PC-3 (cell line): ENCODE results near the gene CTF1.

ENCODE experiments used
- EZH2 ChIP-seq: fragments of 300-600 bp; sonication (generic); IDR thresholded peaks from one replicate; pipeline ENCODE4 v1.6.1; 2017; ENCODE audit warnings: antibody characterized with exemption, mild to moderate bottlenecking, low read length; ENCODE audit not compliant: unreplicated experiment
- TF ChIP-seq, protein P1 (sequence below): fragments of 300-600 bp; sonication (generic); conservative IDR thresholded peaks from 2 replicates; pipeline ENCODE4 v1.5.1; 2017; ENCODE audit warnings: antibody characterized with exemption, low read depth, mild to moderate bottlenecking, low read length

- TF ChIP-seq, protein P1, sequence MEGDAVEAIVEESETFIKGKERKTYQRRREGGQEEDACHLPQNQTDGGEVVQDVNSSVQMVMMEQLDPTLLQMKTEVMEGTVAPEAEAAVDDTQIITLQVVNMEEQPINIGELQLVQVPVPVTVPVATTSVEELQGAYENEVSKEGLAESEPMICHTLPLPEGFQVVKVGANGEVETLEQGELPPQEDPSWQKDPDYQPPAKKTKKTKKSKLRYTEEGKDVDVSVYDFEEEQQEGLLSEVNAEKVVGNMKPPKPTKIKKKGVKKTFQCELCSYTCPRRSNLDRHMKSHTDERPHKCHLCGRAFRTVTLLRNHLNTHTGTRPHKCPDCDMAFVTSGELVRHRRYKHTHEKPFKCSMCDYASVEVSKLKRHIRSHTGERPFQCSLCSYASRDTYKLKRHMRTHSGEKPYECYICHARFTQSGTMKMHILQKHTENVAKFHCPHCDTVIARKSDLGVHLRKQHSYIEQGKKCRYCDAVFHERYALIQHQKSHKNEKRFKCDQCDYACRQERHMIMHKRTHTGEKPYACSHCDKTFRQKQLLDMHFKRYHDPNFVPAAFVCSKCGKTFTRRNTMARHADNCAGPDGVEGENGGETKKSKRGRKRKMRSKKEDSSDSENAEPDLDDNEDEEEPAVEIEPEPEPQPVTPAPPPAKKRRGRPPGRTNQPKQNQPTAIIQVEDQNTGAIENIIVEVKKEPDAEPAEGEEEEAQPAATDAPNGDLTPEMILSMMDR, result no peak
- no peak for TF ChIP-seq EZH2
Measured at GRCh38 chr16:30874821-30875717, 21.3 kb upstream of the CTF1 start.
